Liver (tissue), 9 donors: ENCODE results near the gene MARCHF10. TPM values are rescaled to one million over a fixed set of nuclear protein-coding genes. Genes with fewer than 3 reads are reported as not detected.
"Not testable (repeated sequence)": the region's sequence is repeated elsewhere in the genome, so short reads cannot be mapped to it uniquely, and the experiment has no call there.

Source experiments
- DNase-seq: peaks from one replicate; pipeline ENCODE4 v3.0.0-alpha.2; 2017; ENCODE audit warnings: low spot score
- H3K27ac ChIP-seq, 2 donors: one replicate each; pipeline ENCODE4 v1.7.0; 2013; ENCODE audit warnings: inconsistent platforms in 2 of 2, low read length in 2 of 2, control low read depth in 1 of 2, low read depth in 1 of 2, mild to moderate bottlenecking in 1 of 2
- H3K27me3 ChIP-seq, 4 donors: one replicate each; pipeline versions ENCODE4 v1.6.1 to v1.7.0; 2013; ENCODE audit warnings: low read length in 3 of 4, inconsistent platforms in 1 of 4, mild to moderate bottlenecking in 1 of 4, moderate library complexity in 1 of 4; ENCODE audit not compliant: control insufficient read depth in 4 of 4, insufficient read depth in 4 of 4
- H3K36me3 ChIP-seq, 4 donors: one replicate each; pipeline versions ENCODE4 v1.6.1 to v1.7.0; 2013; ENCODE audit warnings: low read length in 3 of 4, mild to moderate bottlenecking in 3 of 4, low read depth in 1 of 4, moderate library complexity in 1 of 4; ENCODE audit not compliant: control insufficient read depth in 4 of 4, insufficient read depth in 3 of 4
- H3K4me1 ChIP-seq, 4 donors: one replicate each; pipeline versions ENCODE4 v1.6.1 to v1.7.0; 2013; ENCODE audit warnings: low read length in 3 of 4, mild to moderate bottlenecking in 3 of 4, moderate library complexity in 1 of 4; ENCODE audit not compliant: control insufficient read depth in 4 of 4, insufficient read depth in 4 of 4
- H3K4me3 ChIP-seq, 3 donors: one replicate each; pipeline versions ENCODE4 v1.6.1 to v1.7.0; 2013; ENCODE audit warnings: low read length in 3 of 3, control low read depth in 1 of 3, low read depth in 1 of 3, mild to moderate bottlenecking in 1 of 3
- H3K9ac ChIP-seq, 2 donors: one replicate each; pipeline ENCODE4 v1.7.0; 2013; ENCODE audit warnings: low read length in 2 of 2, mild to moderate bottlenecking in 2 of 2, moderate library complexity in 2 of 2, control low read depth in 1 of 2, low read depth in 1 of 2
- H3K9me3 ChIP-seq, 4 donors: one replicate each; pipeline versions ENCODE4 v1.6.1 to v1.7.0; 2013; ENCODE audit warnings: low read length in 3 of 4; ENCODE audit not compliant: control insufficient read depth in 4 of 4
- EGR1 ChIP-seq, 2 donors: IDR thresholded peaks; 2 replicates each; pipeline ENCODE4 v1.6.1; 2016 to 2018; ENCODE audit warnings: antibody characterized with exemption in 2 of 2, low read depth in 2 of 2
- FOXA1 ChIP-seq: IDR thresholded peaks from 2 replicates; pipeline ENCODE4 v1.6.1; 2016; ENCODE audit warnings: antibody characterized with exemption
- FOXA2 ChIP-seq: IDR thresholded peaks from 2 replicates; pipeline ENCODE4 v1.6.1; 2016; ENCODE audit warnings: antibody characterized with exemption
- GABPA ChIP-seq, 2 donors: IDR thresholded peaks in 1 of 2; conservative IDR thresholded peaks in 1 of 2; 2 replicates each; pipeline ENCODE4 v1.6.1; 2016; ENCODE audit warnings: antibody characterized with exemption in 2 of 2, mild to moderate bottlenecking in 1 of 2, moderate library complexity in 1 of 2
- HNF4A ChIP-seq, 2 donors: conservative IDR thresholded peaks; 2 replicates each; pipeline ENCODE4 v1.6.1; 2016; ENCODE audit warnings: antibody characterized with exemption in 2 of 2, mild to moderate bottlenecking in 2 of 2
- HNF4G ChIP-seq: IDR thresholded peaks from 2 replicates; pipeline ENCODE4 v1.6.1; 2016; ENCODE audit warnings: antibody characterized with exemption
- JUND ChIP-seq, 2 donors: IDR thresholded peaks; 2 replicates each; pipeline ENCODE4 v1.6.1; 2016; ENCODE audit warnings: antibody characterized with exemption in 2 of 2
- RAD21 ChIP-seq, 2 donors: IDR thresholded peaks; 2 replicates each; pipeline ENCODE4 v1.6.1; 2016; ENCODE audit warnings: antibody characterized with exemption in 2 of 2, mild to moderate bottlenecking in 2 of 2
- RXRA ChIP-seq, 2 donors: IDR thresholded peaks; 2 replicates each; pipeline ENCODE4 v1.6.1; 2017 to 2018; ENCODE audit warnings: antibody characterized with exemption in 2 of 2, mild to moderate bottlenecking in 1 of 2
- SP1 ChIP-seq: IDR thresholded peaks from 2 replicates; pipeline ENCODE4 v1.6.1; 2018; ENCODE audit warnings: antibody characterized with exemption, mild to moderate bottlenecking
- TAF1 ChIP-seq: conservative IDR thresholded peaks from 2 replicates; pipeline ENCODE4 v1.6.1; 2016; ENCODE audit warnings: antibody characterized with exemption, mild to moderate bottlenecking
- YY1 ChIP-seq: IDR thresholded peaks from 2 replicates; pipeline ENCODE4 v1.6.1; 2016; ENCODE audit warnings: antibody characterized with exemption, mild to moderate bottlenecking
- WGBS: extraction: QIAGEN DNeasy Blood & Tissue Kit; methylation state at CpG from one replicate; pipeline ENCODE4 v1.1.7; 2013; 5-methylcytosine and 5-hydroxymethylcytosine counted together
- polyA plus RNA-seq, 2 donors: library from polyadenylated mRNA; stranded (reverse) in 1 of 2; unstranded in 1 of 2; fragments of 200-250 nt in 1 of 2; fragments of >200 nt in 1 of 2; fragmentation: Nextera tagmentation in 1 of 2; extraction: Ambion mirVana in 1 of 2; gene quantifications; one replicate each; pipeline versions ENCODE4 v1.2.1 to v1.2.3, GENCODE V29; 2013 to 2015
- total RNA-seq, 2 donors: library from RNA; depleted of rRNA; stranded (reverse); fragments of >200 nt; gene quantifications; one replicate each; pipeline ENCODE4 v1.2.3, GENCODE V29; 2014
- TF ChIP-seq, protein P1 (sequence below): IDR thresholded peaks from 2 replicates; pipeline ENCODE4 v1.6.1; 2016; ENCODE audit warnings: antibody characterized with exemption, mild to moderate bottlenecking
- TF ChIP-seq, protein P2 (sequence below): IDR thresholded peaks from 2 replicates; pipeline ENCODE4 v1.6.1; 2016; ENCODE audit warnings: antibody characterized with exemption
- TF ChIP-seq, protein P3 (sequence below): IDR thresholded peaks from 2 replicates; pipeline ENCODE4 v1.6.1; 2016; ENCODE audit warnings: antibody characterized with exemption
- TF ChIP-seq, protein P4 (sequence below): IDR thresholded peaks from 2 replicates; pipeline ENCODE4 v1.6.1; 2016; ENCODE audit warnings: antibody characterized with exemption
- TF ChIP-seq, protein P5 (sequence below): fragments of 150-350 bp; IDR thresholded peaks from 2 replicates; pipeline ENCODE4 v1.5.1; 2017; ENCODE audit warnings: improper control_type of control experiment, low read depth, low read length; ENCODE audit not compliant: missing input control
- donor health status: healthy.
- donor health status: healthy.
- donor health status: healthy.
- donor health status: healthy.
- donor health status: healthy.

MARCHF10 gene
- total and polyA plus RNA-seq, 4 donors = not detected

DNA sequence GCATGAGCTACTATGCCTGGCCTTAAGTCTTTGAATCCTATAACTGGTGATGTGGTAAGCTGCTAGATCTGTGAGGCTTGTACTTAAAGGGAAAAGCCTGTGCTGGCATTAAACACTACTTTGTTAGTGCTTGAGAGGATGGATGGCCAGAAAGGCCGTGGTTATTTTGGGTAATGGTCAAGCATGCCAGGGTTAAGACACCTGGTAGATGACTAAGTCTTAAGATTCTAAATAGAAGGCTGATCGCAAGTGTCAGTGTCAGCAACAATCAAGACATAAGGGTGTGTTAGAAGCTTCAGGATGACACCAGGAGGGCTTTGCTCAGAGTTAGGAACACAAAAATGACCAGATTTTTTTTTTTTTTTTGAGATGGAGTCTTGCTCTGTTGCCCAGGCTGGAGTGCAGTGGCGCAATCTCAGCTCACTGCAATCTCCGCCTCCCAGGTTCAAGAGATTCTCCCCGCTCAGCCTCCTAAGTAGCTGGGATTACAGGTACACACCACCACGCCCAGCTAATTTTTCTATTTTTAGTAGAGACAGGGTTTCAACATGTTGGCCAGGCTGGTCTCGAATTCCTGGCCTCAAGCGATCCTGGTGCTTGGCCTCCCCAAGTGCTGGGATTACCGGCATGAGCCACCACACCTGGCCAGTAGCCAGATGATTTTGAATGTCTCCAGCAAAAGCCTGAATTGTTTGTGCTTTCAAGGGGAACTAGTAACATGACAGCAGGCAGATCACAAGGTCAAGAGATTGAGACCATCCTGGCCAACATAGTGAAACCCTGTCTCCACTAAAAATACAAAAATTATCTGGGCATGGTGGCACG is 41.7 kb upstream of the MARCHF10 start:
- not testable (repeated sequence) for H3K4me1 ChIP-seq, H3K27me3 ChIP-seq, H3K9ac ChIP-seq, H3K36me3 ChIP-seq, H3K4me3 ChIP-seq, H3K27ac ChIP-seq, DNase-seq, H3K9me3 ChIP-seq
- WGBS = 91% methylated on average over 10 of the region's 10 CpGs

GRCh38 chr17:62848334-62848733 is 40.2 kb upstream of the MARCHF10 start:
- no peak for TF ChIP-seq FOXA1
- WGBS = 83% methylated on average over 5 of the region's 5 CpGs
- no peak for DNase-seq
- no peaks in the 10 kb centered on the region for H3K36me3 ChIP-seq
- H3K27me3 ChIP-seq = no peaks in the 10 kb centered on the region
- no peak overlapping the region for H3K9ac ChIP-seq
- H3K9me3 ChIP-seq = no peaks in the 10 kb centered on the region
- no peaks in the 10 kb centered on the region for H3K4me1 ChIP-seq
- no peak overlapping the region for H3K27ac ChIP-seq
- H3K4me3 ChIP-seq = no peak overlapping the region

- WGBS = 70% methylated on average over 9 of the region's 9 CpGs
- Histone ChIP-seq H3K9me3 (no peaks in the 10 kb centered on the region), H3K9ac (no peak overlapping the region), H3K4me3 (no peak overlapping the region), H3K27me3 (no peaks in the 10 kb centered on the region), H3K36me3 (no peaks in the 10 kb centered on the region), H3K4me1 (no peaks in the 10 kb centered on the region), H3K27ac (no peak overlapping the region)
- TF ChIP-seq RAD21 (IDR thresholded peaks at IDR 0.05) (no peak), TAF1 (no peak), RXRA (IDR thresholded peaks at IDR 0.05) (no peak), HNF4A (conservative IDR thresholded peaks at IDR 0.05) (no peak), YY1 (no peak), HNF4G (no peak), FOXA2 (no peak), JUND (IDR thresholded peaks at IDR 0.05) (no peak), GABPA (IDR thresholded peaks at IDR 0.05 in 1 of 2, conservative IDR thresholded peaks at IDR 0.05 in 1 of 2) (no peak), EGR1 (IDR thresholded peaks at IDR 0.05; ENCODE audit: low read depth in 2 of 2) (no peak), SP1 (no peak)
- TF ChIP-seq, protein P1, sequence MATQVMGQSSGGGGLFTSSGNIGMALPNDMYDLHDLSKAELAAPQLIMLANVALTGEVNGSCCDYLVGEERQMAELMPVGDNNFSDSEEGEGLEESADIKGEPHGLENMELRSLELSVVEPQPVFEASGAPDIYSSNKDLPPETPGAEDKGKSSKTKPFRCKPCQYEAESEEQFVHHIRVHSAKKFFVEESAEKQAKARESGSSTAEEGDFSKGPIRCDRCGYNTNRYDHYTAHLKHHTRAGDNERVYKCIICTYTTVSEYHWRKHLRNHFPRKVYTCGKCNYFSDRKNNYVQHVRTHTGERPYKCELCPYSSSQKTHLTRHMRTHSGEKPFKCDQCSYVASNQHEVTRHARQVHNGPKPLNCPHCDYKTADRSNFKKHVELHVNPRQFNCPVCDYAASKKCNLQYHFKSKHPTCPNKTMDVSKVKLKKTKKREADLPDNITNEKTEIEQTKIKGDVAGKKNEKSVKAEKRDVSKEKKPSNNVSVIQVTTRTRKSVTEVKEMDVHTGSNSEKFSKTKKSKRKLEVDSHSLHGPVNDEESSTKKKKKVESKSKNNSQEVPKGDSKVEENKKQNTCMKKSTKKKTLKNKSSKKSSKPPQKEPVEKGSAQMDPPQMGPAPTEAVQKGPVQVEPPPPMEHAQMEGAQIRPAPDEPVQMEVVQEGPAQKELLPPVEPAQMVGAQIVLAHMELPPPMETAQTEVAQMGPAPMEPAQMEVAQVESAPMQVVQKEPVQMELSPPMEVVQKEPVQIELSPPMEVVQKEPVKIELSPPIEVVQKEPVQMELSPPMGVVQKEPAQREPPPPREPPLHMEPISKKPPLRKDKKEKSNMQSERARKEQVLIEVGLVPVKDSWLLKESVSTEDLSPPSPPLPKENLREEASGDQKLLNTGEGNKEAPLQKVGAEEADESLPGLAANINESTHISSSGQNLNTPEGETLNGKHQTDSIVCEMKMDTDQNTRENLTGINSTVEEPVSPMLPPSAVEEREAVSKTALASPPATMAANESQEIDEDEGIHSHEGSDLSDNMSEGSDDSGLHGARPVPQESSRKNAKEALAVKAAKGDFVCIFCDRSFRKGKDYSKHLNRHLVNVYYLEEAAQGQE = no peak
- TF ChIP-seq, protein P2, sequence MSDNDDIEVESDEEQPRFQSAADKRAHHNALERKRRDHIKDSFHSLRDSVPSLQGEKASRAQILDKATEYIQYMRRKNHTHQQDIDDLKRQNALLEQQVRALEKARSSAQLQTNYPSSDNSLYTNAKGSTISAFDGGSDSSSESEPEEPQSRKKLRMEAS = no peak
- TF ChIP-seq, protein P3, sequence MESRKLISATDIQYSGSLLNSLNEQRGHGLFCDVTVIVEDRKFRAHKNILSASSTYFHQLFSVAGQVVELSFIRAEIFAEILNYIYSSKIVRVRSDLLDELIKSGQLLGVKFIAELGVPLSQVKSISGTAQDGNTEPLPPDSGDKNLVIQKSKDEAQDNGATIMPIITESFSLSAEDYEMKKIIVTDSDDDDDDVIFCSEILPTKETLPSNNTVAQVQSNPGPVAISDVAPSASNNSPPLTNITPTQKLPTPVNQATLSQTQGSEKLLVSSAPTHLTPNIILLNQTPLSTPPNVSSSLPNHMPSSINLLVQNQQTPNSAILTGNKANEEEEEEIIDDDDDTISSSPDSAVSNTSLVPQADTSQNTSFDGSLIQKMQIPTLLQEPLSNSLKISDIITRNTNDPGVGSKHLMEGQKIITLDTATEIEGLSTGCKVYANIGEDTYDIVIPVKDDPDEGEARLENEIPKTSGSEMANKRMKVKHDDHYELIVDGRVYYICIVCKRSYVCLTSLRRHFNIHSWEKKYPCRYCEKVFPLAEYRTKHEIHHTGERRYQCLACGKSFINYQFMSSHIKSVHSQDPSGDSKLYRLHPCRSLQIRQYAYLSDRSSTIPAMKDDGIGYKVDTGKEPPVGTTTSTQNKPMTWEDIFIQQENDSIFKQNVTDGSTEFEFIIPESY = no peak
- TF ChIP-seq, protein P4, sequence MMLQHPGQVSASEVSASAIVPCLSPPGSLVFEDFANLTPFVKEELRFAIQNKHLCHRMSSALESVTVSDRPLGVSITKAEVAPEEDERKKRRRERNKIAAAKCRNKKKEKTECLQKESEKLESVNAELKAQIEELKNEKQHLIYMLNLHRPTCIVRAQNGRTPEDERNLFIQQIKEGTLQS = no peak
- TF ChIP-seq, protein P5, sequence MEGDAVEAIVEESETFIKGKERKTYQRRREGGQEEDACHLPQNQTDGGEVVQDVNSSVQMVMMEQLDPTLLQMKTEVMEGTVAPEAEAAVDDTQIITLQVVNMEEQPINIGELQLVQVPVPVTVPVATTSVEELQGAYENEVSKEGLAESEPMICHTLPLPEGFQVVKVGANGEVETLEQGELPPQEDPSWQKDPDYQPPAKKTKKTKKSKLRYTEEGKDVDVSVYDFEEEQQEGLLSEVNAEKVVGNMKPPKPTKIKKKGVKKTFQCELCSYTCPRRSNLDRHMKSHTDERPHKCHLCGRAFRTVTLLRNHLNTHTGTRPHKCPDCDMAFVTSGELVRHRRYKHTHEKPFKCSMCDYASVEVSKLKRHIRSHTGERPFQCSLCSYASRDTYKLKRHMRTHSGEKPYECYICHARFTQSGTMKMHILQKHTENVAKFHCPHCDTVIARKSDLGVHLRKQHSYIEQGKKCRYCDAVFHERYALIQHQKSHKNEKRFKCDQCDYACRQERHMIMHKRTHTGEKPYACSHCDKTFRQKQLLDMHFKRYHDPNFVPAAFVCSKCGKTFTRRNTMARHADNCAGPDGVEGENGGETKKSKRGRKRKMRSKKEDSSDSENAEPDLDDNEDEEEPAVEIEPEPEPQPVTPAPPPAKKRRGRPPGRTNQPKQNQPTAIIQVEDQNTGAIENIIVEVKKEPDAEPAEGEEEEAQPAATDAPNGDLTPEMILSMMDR = no peak
- DNase-seq = no peak
Measured at GRCh38 chr17:62847426-62847825, 39.3 kb upstream of the MARCHF10 start.
